H1 (cell line): Measurements from ENCODE around the gene CIRBP. TPM values are rescaled to one million over a fixed set of nuclear protein-coding genes. Genes with fewer than 3 reads are reported as not detected.
"Not testable (repeated sequence)": the region's sequence is repeated elsewhere in the genome, so short reads cannot be mapped to it uniquely, and the experiment has no call there.

ENCODE experiments used
- CTCF ChIA-PET: fragments of 300-600 bp; sonication (Branson Sonifier 250); formaldehyde crosslinking; loops from one replicate; lab custom pipeline; 2021; ENCODE audit not compliant: partially characterized antibody; lab: Charles Lee
- POLR2A ChIA-PET: fragments of 300-600 bp; sonication (Branson Sonifier 250); formaldehyde crosslinking; loops from one replicate; lab custom pipeline; 2021; ENCODE audit warnings: inconsistent platforms; ENCODE audit not compliant: partially characterized antibody; lab: Charles Lee
- DNase-seq, 2 experiments: peaks; one replicate each; pipeline versions ENCODE4 v3.0.0 to v3.0.0-alpha.2; 2010 to 2022; ENCODE audit warnings: low spot score in 2 of 2, low read depth in 1 of 2, mixed read lengths in 1 of 2
- FAIRE-seq: peaks from 2 replicates; lab custom pipeline; 2011; peaks lifted over from hg19 to GRCh38; lab: Jason Lieb, UNC
- H2AFZ ChIP-seq: 2 replicates; pipeline ENCODE4 v1.8.1; 2012; ENCODE audit warnings: low read length, inconsistent platforms
- H2AK5ac ChIP-seq: 2 replicates; pipeline ENCODE4 v1.6.1; 2013; ENCODE audit warnings: low read depth, low read length
- H2BK120ac ChIP-seq: replicated peaks from 2 replicates; pipeline ENCODE3; 2013; ENCODE audit warnings: low read depth, low read length, inconsistent platforms
- H2BK12ac ChIP-seq: 2 replicates; pipeline ENCODE4 v1.6.1; 2013; ENCODE audit warnings: low read depth, low read length
- H2BK15ac ChIP-seq: 2 replicates; pipeline ENCODE4 v1.6.1; 2013; ENCODE audit warnings: low read length
- H2BK20ac ChIP-seq: 2 replicates; pipeline ENCODE4 v1.6.1; 2013; ENCODE audit warnings: low read length
- H2BK5ac ChIP-seq: 2 replicates; pipeline ENCODE4 v1.6.1; 2013; ENCODE audit warnings: low read depth, low read length
- H3K14ac ChIP-seq: 2 replicates; pipeline ENCODE4 v1.6.1; 2013; ENCODE audit warnings: inconsistent platforms; ENCODE audit not compliant: insufficient read length
- H3K18ac ChIP-seq: 2 replicates; pipeline ENCODE4 v1.6.1; 2013; ENCODE audit warnings: low read length; ENCODE audit errors: extremely low read depth
- H3K23ac ChIP-seq: 2 replicates; pipeline ENCODE4 v1.6.1; 2013; ENCODE audit warnings: inconsistent platforms; ENCODE audit not compliant: insufficient read length
- H3K23me2 ChIP-seq: 2 replicates; pipeline ENCODE4 v1.6.1; 2013; ENCODE audit warnings: low read depth, low read length
- H3K27ac ChIP-seq: 2 replicates; pipeline ENCODE4 v1.6.1; 2011; ENCODE audit warnings: low read depth, low read length, inconsistent platforms
- H3K27me3 ChIP-seq, 4 experiments: replicated peaks in 1 of 4; 1 replicate in 1 of 4; 2 replicates in 3 of 4; pipeline versions ENCODE4 v1.6.1 to v1.8.1; 2011 to 2013; ENCODE audit warnings: low read length in 3 of 4, mild to moderate bottlenecking in 3 of 4, inconsistent platforms in 2 of 4, mixed read lengths in 2 of 4, moderate library complexity in 1 of 4; ENCODE audit not compliant: control insufficient read depth in 3 of 4, insufficient read depth in 3 of 4; ENCODE audit errors: extremely low read depth in 1 of 4
- H3K36me3 ChIP-seq, 4 experiments: 2 replicates each; pipeline versions ENCODE4 v1.6.1 to v1.8.1; 2011 to 2013; ENCODE audit warnings: mild to moderate bottlenecking in 4 of 4, low read length in 3 of 4, moderate library complexity in 2 of 4, control low read depth in 1 of 4, inconsistent platforms in 1 of 4; ENCODE audit not compliant: insufficient read depth in 4 of 4, control insufficient read depth in 2 of 4
- H3K4ac ChIP-seq: replicated peaks from 2 replicates; pipeline ENCODE3; 2013; ENCODE audit warnings: low read length, low read depth, mixed read lengths, inconsistent platforms; ENCODE audit not compliant: insufficient read length
- H3K4me1 ChIP-seq, 4 experiments: replicated peaks in 1 of 4; 1 replicate in 1 of 4; 2 replicates in 3 of 4; pipeline versions ENCODE4 v1.6.1 to v1.8.1; 2011 to 2013; ENCODE audit warnings: low read length in 3 of 4, inconsistent platforms in 2 of 4, mixed read lengths in 1 of 4; ENCODE audit not compliant: insufficient read depth in 4 of 4, control insufficient read depth in 3 of 4
- H3K4me2 ChIP-seq, 2 experiments: 2 replicates each; pipeline versions ENCODE4 v1.6.1 to v1.8.1; 2011 to 2013; ENCODE audit warnings: low read depth in 2 of 2, low read length in 2 of 2, control low read depth in 1 of 2, inconsistent platforms in 1 of 2, mild to moderate bottlenecking in 1 of 2; ENCODE audit not compliant: insufficient read depth in 1 of 2
- H3K4me3 ChIP-seq, 4 experiments: fragments of 200-600, 300-600 bp in 1 of 4; sonication (generic), shearing (Covaris generic), sonication (Bioruptor Twin) in 1 of 4; 2 replicates each; pipeline versions ENCODE4 v1.5.1 to v1.8.1; 2011 to 2016; ENCODE audit warnings: low read length in 4 of 4, low read depth in 3 of 4, control low read depth in 2 of 4, inconsistent platforms in 2 of 4, mild to moderate bottlenecking in 2 of 4, mixed read lengths in 1 of 4, moderate library complexity in 1 of 4; ENCODE audit not compliant: insufficient read depth in 2 of 4; ENCODE audit errors: extremely low read depth in 1 of 4
- H3K56ac ChIP-seq: replicated peaks from 2 replicates; pipeline ENCODE3; 2013; ENCODE audit warnings: low read depth, mild to moderate bottlenecking, mixed read lengths, low read length, inconsistent platforms; ENCODE audit not compliant: insufficient read length
- H3K79me1 ChIP-seq: 2 replicates; pipeline ENCODE4 v1.6.1; 2013; ENCODE audit warnings: low read depth, low read length, control low read depth
- H3K79me2 ChIP-seq, 2 experiments: 2 replicates each; pipeline versions ENCODE4 v1.6.1 to v1.8.1; 2012 to 2013; ENCODE audit warnings: low read length in 2 of 2, mild to moderate bottlenecking in 2 of 2, inconsistent platforms in 1 of 2; ENCODE audit not compliant: insufficient read depth in 2 of 2, control insufficient read depth in 1 of 2
- H3K9ac ChIP-seq, 4 experiments: replicated peaks in 1 of 4; 1 replicate in 1 of 4; 2 replicates in 3 of 4; pipeline versions ENCODE4 v1.6.1 to v1.8.1; 2011 to 2013; ENCODE audit warnings: low read depth in 3 of 4, low read length in 3 of 4, control low read depth in 2 of 4, mild to moderate bottlenecking in 2 of 4, moderate library complexity in 2 of 4, inconsistent platforms in 1 of 4; ENCODE audit errors: extremely low read depth in 1 of 4
- H3K9me3 ChIP-seq, 2 experiments: 2 replicates each; pipeline versions ENCODE4 v1.6.1 to v1.8.1; 2012 to 2013; ENCODE audit warnings: mild to moderate bottlenecking in 2 of 2, moderate library complexity in 2 of 2, control low read depth in 1 of 2, inconsistent platforms in 1 of 2, low read depth in 1 of 2, low read length in 1 of 2, mixed read lengths in 1 of 2; ENCODE audit not compliant: insufficient read depth in 2 of 2
- H4K20me1 ChIP-seq, 2 experiments: replicated peaks in 1 of 2; 2 replicates each; pipeline versions ENCODE3 to v1.8.1; 2011 to 2013; ENCODE audit warnings: inconsistent platforms in 2 of 2, low read length in 2 of 2, mild to moderate bottlenecking in 1 of 2; ENCODE audit not compliant: insufficient read depth in 2 of 2, control insufficient read depth in 1 of 2
- H4K5ac ChIP-seq: 2 replicates; pipeline ENCODE4 v1.6.1; 2013; ENCODE audit warnings: low read length, low read depth, mixed read lengths, inconsistent platforms; ENCODE audit not compliant: insufficient read length
- H4K8ac ChIP-seq: 2 replicates; pipeline ENCODE4 v1.8.0; 2013; ENCODE audit warnings: mild to moderate bottlenecking, moderate library complexity, low read length, inconsistent platforms; ENCODE audit not compliant: insufficient read depth; ENCODE audit errors: extremely low read depth
- H4K91ac ChIP-seq: replicated peaks from 2 replicates; pipeline ENCODE3; 2013; ENCODE audit warnings: low read length, mixed read lengths, inconsistent platforms; ENCODE audit not compliant: insufficient read length
- BRCA1 ChIP-seq: IDR thresholded peaks from 2 replicates; pipeline ENCODE4 v1.6.1; 2012; ENCODE audit warnings: low read depth, low read length, improper control_type of control experiment
- KDM5A ChIP-seq: fragments of 200-600 bp; IDR thresholded peaks from 2 replicates; pipeline ENCODE4 v1.7.1; 2012; ENCODE audit warnings: mild to moderate bottlenecking, low read length, inconsistent platforms, mixed read lengths
- RFX5 ChIP-seq: IDR thresholded peaks from 2 replicates; pipeline ENCODE4 v1.6.1; 2011; ENCODE audit warnings: low read depth, low read length, improper control_type of control experiment, borderline replicate concordance
- RXRA ChIP-seq: IDR thresholded peaks from 2 replicates; pipeline ENCODE4 v1.6.1; 2011; ENCODE audit warnings: low read depth, mild to moderate bottlenecking, low read length, moderate library complexity; ENCODE audit not compliant: insufficient read depth
- TEAD4 ChIP-seq: IDR thresholded peaks from 2 replicates; pipeline ENCODE4 v1.6.1; 2012; ENCODE audit warnings: low read depth, low read length, inconsistent platforms, mixed read lengths
- WGBS, 2 experiments: shearing (Covaris generic) in 1 of 2; methylation state at CpG; one replicate each; pipeline versions ENCODE4 v1.1.6 to v1.1.7; 2013 to 2015; ENCODE audit warnings: low lambda C conversion rate in 2 of 2, mixed read lengths in 2 of 2, inconsistent platforms in 1 of 2, low coverage in 1 of 2, missing lambda C conversion rate in 1 of 2; ENCODE audit not compliant: insufficient replicate concordance in 2 of 2, insufficient coverage in 1 of 2, insufficient read length in 1 of 2; ENCODE audit errors: extremely low coverage in 1 of 2, missing lambda C conversion rate in 1 of 2; 5-methylcytosine and 5-hydroxymethylcytosine counted together
- polyA plus RNA-seq, 7 experiments: library from polyadenylated mRNA; depleted of rRNA in 3 of 7; stranded (reverse) in 5 of 7; unstranded in 2 of 7; fragments of >200 nt in 5 of 7; fragments of 200-250 nt in 2 of 7; gene quantifications; 1 replicate in 5 of 7; 2 replicates in 1 of 7; 4 replicates in 1 of 7; pipeline versions ENCODE4 v1.2.1 to v1.2.3, GENCODE V29; 2011 to 2013; ENCODE audit warnings: missing spikeins in 2 of 7, mixed read lengths in 2 of 7
- total RNA-seq: library from RNA; stranded (reverse); fragmentation: NEBNext Ultra II Directional; extraction: Animal tissue kit (Norgen Biotek cat#: 25700); gene quantifications from 2 replicates; pipeline ENCODE4 v1.2.1, GENCODE V29; 2021

The CIRBP gene
- total and polyA plus RNA-seq, 2 of the 8 experiments (the other 6 are each of a cell fraction or from before 2014, with no cell fraction given): 175 to 199 TPM

DNA sequence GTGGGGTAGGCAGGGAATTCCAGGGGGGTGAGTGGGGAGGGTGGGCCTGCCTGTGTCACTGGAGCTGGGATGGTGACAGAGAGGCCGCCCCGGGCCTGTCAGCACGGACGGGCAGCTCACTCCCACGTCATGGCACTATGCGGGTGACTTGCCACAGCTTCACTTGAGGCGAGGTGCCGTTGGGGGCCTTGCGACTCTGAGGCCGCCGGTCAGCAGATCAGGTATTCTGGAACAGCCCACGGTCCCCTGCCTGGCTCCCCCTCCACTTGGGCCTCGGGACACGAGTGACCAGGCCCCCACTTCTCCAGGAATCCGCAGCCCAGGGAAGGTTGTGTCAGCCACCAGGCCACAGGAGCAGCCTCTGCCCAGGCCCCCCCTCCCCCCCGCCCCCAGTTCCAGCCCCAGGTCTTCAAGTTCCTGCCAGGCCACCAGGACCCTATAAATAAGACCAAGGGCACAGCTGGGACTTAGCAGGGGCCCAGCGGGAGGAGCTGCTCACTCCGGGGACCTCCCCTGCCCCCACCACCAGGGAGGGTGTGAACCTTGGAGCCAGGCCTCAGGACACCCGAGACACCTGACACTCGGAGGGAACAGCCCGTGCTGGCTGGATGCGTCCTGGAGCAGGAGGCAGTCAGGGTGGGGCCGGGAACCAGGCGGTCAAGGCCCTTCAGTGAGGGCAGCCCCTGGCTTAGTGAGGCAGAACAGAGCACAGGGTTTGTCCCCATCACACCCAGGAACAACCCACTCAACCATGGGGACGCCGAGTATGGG, 23.5 kb upstream of the CIRBP start (continued):
- TF ChIP-seq RXRA (no peak), TEAD4 (no peak), BRCA1 (no peak), KDM5A (no peak), RFX5 (no peak)

DNA sequence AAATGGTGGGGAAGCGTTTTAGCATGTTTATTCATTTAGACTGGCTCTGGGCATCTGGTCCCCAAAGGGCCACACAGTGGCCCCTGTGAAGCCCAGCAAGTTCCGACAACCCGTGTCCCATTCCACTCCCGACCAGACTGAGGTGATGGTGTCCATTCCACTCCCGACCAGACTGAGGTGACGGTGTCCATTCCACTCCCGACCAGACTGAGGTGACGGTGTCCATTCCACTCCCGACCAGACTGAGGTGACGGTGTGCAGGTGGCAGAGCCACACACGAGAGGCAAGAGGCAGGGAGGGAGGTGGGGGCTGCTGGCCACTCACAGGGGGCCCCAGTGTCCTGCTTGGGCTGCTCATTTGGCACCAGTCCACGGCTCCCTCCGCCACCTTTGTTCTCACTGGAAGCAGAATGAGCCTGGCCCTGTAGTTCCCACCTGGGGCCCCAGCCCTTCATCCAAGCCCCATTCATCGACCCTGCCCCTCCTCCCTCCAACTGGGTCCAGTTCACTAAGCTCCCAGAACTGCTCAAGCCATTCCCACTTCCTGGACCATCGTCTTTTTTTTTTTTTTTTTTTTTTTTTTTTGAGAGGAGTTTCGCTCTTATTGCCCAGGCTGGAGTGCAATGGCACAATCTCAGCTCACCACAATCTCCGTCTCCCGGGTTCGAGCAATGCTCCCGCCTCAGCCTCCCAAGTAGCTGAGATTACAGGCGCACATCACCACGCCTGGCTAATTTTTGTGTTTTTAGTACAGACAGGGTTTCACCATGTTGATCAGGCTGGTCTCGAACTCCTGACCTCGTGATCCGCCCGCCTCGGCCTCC, 22.7 kb upstream of the CIRBP start:
- H3K18ac ChIP-seq, H3K4me2 ChIP-seq, H3K4me3 ChIP-seq, H4K91ac ChIP-seq, H3K23me2 ChIP-seq, H2BK120ac ChIP-seq, H4K8ac ChIP-seq, H2AFZ ChIP-seq, H3K9ac ChIP-seq, H3K27ac ChIP-seq, H2BK12ac ChIP-seq, H4K5ac ChIP-seq, H2BK20ac ChIP-seq, H2BK15ac ChIP-seq, H3K23ac ChIP-seq, H3K79me1 ChIP-seq, H3K36me3 ChIP-seq, H3K9me3 ChIP-seq, H3K56ac ChIP-seq, H3K27me3 ChIP-seq, H3K14ac ChIP-seq, H3K4ac ChIP-seq, FAIRE-seq, H2BK5ac ChIP-seq, DNase-seq: not testable (repeated sequence)
- POLR2A ChIA-PET: interaction anchor here (0.7 to 10.1 kb wide), 7 partner anchors 16 to 219 kb away, joined by 3 to 355 read pairs (median 3); partner anchors contain the start of genes CIRBP and FAM174C
- Histone ChIP-seq H3K4me1 (peaks cover 0 to 24% (median 9%) of the 10 kb centered on the region in 4 experiments; a peak in 6 of 7 replicates), H4K20me1 (peaks cover 3 to 10% of the 10 kb centered on the region in 2 experiments), H3K79me2 (peaks cover 5 to 23% of the 10 kb centered on the region in 2 experiments), H2AK5ac (0 out of 2 replicates have a peak overlapping the region, but pooled peaks have one; percentile 75)
- CTCF ChIA-PET: interaction anchor here (0.6 to 7.7 kb wide), 4 partner anchors 16 to 36 kb away, joined by 3 to 212 read pairs (median 4); partner anchors contain the start of gene CIRBP
- WGBS, 2 experiments: 92% methylated on average over 22 of the region's 27 CpGs; no CpG with 5 or more reads in 1 of the 2 experiments
